Measurements from ENCODE around the gene NNMT.

NNMT gene

GRCh38 chr11:114348200-114349191 is 52.3 kb downstream of the NNMT start:
- DNase-seq (ENCODE audit: low read depth in 2 of 2), result no peak

GRCh38 chr11:114350022-114350421 is 53.8 kb downstream of the NNMT start:
- no peak for DNase-seq (ENCODE audit: low read depth in 2 of 2)

- DNase-seq (ENCODE audit: low read depth in 2 of 2), result no peak
These were observed 57.2 kb downstream of the NNMT start for GRCh38 chr11:114353443-114353842.

DNA sequence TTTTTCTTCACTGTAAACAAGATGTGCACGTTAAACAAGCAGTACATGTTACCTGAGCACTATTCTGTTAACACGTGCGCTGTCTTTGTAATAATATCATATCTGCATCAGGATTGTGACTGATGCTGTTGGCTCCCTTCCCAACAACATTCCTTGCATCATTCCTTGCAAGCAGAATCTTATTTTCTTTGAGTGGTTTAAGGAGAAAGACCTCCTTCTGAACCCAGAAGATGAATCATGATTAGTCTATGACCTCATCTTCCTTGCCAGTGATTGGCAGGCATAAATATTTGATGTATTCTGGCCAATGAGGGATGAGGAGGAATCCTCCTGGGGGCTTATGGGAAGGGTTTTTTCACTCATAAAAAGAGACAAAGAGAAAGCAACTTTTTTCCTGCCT is 57.9 kb downstream of the NNMT start:
- DNase-seq (ENCODE audit: low read depth in 2 of 2), result no peak

- DNase-seq (ENCODE audit: low read depth in 2 of 2), result no peak
These were observed 62.5 kb downstream of the NNMT start for GRCh38 chr11:114358716-114359115.

DNA sequence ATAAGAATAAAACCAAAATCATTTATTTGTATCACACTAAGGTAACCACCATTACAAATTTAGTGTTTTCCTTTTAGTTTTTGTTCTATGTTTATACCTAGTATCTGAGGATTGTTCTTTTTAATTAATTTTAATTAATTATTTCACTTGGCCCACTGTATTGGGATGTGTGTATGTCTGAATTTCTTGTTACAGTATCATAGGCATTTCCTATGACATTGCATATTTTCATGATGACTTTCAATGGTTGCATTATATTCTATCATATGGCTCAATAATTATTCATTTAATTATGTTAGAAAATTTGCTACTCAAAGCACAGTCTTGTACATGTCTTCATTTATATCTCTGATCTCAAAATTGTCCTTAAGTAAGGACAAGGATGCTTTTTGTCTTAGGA is 63.1 kb downstream of the NNMT start:
- DNase-seq (ENCODE audit: low read depth in 2 of 2), result no peak

- DNase-seq (ENCODE audit: low read depth in 2 of 2), result no peak
These were observed 66.1 kb downstream of the NNMT start for GRCh38 chr11:114362326-114362725.

GRCh38 chr11:114362958-114363357 is 66.8 kb downstream of the NNMT start:
- DNase-seq (ENCODE audit: low read depth in 2 of 2), result no peak

Data from stimulated activated CD8-positive, alpha-beta memory T cell treated with anti-CD3 and anti-CD28 coated beads, Interleukin-7, amount 100 ng/mL, for 1 hour (primary cell).